ENCODE results near the gene CIROP. TPM values are rescaled to one million over a fixed set of nuclear protein-coding genes. Genes with fewer than 3 reads are reported as not detected.

The CIROP gene
- total RNA-seq, 4 donors from 2014 or later: not detected

DNA sequence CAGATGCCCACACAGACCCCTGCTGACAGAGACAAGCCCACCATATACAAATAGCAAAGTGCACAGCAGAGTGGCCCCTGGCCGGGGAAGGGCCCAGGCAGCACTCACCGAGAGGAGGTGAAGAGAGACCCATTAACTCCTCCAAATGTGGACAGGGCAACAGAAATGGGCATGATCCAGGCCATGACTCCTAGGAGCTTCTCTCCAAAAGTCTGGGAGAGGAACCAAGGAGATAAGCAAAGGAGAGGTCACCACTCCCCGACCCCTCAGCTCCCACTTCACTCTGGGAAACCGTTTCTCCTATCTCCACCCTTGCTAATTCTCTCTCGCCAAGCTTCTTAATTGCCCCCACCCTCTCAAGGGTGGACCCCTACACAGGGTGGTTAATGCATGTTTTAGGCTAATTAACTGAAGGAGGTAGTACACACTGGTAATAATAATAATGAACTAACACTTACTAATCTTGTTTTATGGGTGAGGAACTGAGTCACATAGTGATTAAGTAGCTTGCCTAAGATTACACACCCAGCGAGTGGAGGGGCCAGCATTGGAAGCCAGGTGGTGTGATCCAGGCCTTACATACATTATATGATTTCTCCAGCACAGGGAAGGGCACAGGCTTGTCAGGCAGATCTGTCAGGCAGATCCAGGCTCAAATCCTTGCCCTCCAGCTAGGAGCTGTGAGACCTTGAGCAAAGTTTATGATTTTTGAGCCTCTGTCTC is 33.2 kb upstream of the CIROP start:
- Histone ChIP-seq H3K27me3 (no peaks in the 10 kb centered on the region), H3K27ac (peak overlapping the region; percentile 83), H3K36me3 (peaks cover 26% of the 10 kb centered on the region), H3K4me1 (peaks cover 34% of the 10 kb centered on the region), H3K4me3 (no peak overlapping the region), H3K9me3 (no peaks in the 10 kb centered on the region)
- TF ChIP-seq POLR2AphosphoS5 (IDR thresholded peaks at IDR 0.05) (no peak), EP300 (IDR thresholded peaks at IDR 0.05) (no peak), POLR2A (IDR thresholded peaks at IDR 0.05) (no peak)
- TF ChIP-seq, protein P1, sequence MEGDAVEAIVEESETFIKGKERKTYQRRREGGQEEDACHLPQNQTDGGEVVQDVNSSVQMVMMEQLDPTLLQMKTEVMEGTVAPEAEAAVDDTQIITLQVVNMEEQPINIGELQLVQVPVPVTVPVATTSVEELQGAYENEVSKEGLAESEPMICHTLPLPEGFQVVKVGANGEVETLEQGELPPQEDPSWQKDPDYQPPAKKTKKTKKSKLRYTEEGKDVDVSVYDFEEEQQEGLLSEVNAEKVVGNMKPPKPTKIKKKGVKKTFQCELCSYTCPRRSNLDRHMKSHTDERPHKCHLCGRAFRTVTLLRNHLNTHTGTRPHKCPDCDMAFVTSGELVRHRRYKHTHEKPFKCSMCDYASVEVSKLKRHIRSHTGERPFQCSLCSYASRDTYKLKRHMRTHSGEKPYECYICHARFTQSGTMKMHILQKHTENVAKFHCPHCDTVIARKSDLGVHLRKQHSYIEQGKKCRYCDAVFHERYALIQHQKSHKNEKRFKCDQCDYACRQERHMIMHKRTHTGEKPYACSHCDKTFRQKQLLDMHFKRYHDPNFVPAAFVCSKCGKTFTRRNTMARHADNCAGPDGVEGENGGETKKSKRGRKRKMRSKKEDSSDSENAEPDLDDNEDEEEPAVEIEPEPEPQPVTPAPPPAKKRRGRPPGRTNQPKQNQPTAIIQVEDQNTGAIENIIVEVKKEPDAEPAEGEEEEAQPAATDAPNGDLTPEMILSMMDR (IDR thresholded peaks at IDR 0.05): no peak
- 64% methylated on average over 6 of the region's 6 CpGs for WGBS
- DNase-seq (ENCODE audit: low spot score in 2 of 2): no peak

DNA sequence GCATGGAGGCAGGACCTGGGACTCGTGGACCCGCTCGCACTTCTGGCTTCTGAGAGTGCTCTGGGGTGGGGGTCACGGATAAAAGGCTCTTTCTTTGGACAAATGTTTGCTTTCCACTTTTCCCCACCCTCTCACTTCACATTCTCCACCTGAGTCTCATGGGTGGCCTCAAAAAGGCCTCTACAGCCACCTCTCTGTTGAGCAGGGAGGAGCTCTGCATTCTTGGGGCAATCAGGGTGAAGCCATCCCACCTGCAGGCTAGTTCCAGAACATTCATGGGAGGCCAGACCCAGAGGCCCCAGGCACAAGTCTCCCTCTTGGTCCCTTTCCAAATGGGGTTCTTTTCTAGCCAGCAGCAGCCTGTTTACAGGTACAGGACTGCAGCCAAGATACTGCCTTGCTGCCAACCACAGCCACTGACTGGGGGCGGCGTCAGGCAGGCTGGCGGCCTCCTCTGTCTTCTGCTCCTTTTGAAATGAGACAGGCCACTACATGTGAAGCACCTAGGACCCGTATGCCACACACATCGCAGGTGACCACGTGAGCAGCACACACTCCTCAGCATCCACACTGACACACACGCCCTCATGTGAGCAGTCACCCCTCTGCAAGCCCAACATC is 32.5 kb upstream of the CIROP start:
- peaks cover 26% of the 10 kb centered on the region for H3K36me3 ChIP-seq
- 64% methylated on average over 9 of the region's 11 CpGs for WGBS
- H3K4me3 ChIP-seq: no peak overlapping the region
- no peaks in the 10 kb centered on the region for H3K27me3 ChIP-seq
- TF ChIP-seq EP300 (IDR thresholded peaks at IDR 0.05) (no peak), POLR2A (IDR thresholded peaks at IDR 0.05) (no peak), POLR2AphosphoS5 (IDR thresholded peaks at IDR 0.05) (no peak)
- TF ChIP-seq, protein P1 (IDR thresholded peaks at IDR 0.05): no peak
- H3K9me3 ChIP-seq: no peaks in the 10 kb centered on the region
- H3K27ac ChIP-seq: peak overlapping the region; percentile 83
- H3K4me1 ChIP-seq: peaks cover 27% of the 10 kb centered on the region
- no peak for DNase-seq (ENCODE audit: low spot score in 2 of 2)

DNA sequence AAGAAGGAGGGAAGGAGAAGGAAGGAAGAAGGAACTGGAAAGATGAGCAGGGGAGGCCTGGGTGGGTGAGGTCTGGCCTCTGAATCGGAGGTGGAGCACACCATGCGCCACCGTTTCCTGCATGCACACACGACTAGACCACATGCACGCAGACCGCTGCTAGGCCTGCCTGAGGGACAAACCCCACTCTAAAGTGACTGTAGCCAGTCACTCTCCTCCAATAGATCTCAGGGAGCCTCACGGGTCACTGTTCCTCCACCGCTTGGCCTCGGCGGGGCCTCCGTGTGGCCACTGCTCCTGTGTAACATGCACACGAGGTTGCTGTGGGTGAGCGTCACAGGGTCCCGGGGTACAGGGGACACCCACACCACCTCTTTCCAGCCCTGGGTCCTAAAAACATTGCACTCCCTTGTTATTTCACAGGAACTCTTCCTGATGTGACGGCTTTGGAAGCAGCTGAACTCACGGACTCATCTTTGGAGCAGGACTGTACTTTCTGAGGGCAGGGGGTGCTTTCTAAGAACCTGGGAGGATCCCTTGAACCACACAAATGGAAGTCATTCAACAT is 31.9 kb upstream of the CIROP start:
- peaks cover 26% of the 10 kb centered on the region for H3K36me3 ChIP-seq
- H3K27ac ChIP-seq: no peak overlapping the region
- 91% methylated on average over 13 of the region's 16 CpGs for WGBS

DNA sequence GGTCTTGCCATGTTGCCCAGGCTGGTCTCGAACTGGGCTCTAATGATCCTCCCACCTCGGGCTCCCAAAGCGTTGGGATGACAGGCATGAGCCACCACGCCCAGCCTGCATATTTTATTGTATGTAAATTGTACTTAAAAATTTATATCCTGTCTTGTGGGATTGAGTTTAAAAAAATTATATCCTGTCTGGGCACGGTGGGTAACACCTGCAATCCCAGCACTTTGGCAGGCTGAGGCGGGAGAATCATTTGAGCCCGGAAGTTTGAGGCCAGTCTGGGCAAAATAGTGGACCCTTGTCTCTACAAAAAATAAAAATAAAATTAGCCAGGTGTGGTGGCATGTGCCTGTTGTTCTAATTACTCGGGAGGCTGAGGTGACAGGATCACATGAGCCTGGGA is 28.2 kb upstream of the CIROP start:
- 65% methylated on average over 8 of the region's 8 CpGs for WGBS
- Histone ChIP-seq H3K4me1 (peaks cover 30% of the 10 kb centered on the region), H3K27me3 (no peaks in the 10 kb centered on the region), H3K9me3 (no peaks in the 10 kb centered on the region), H3K4me3 (no peak overlapping the region), H3K27ac (no peak overlapping the region), H3K36me3 (peaks cover 28% of the 10 kb centered on the region)
- no peak for TF ChIP-seq POLR2AphosphoS5 (IDR thresholded peaks at IDR 0.05)
- no peak for TF ChIP-seq POLR2A (IDR thresholded peaks at IDR 0.05)
- TF ChIP-seq, protein P1 (IDR thresholded peaks at IDR 0.05): no peak
- no peak for DNase-seq (ENCODE audit: low spot score in 2 of 2)

More for the DNA sequence above, 31.9 kb upstream of the CIROP start:
- Histone ChIP-seq H3K4me1 (peaks cover 20% of the 10 kb centered on the region), H3K9me3 (no peaks in the 10 kb centered on the region), H3K4me3 (no peak overlapping the region), H3K27me3 (no peaks in the 10 kb centered on the region)
- DNase-seq (ENCODE audit: low spot score in 2 of 2): no peak
- TF ChIP-seq, protein P1 (IDR thresholded peaks at IDR 0.05): no peak
- TF ChIP-seq POLR2AphosphoS5 (IDR thresholded peaks at IDR 0.05) (no peak), POLR2A (IDR thresholded peaks at IDR 0.05) (no peak), EP300 (IDR thresholded peaks at IDR 0.05) (no peak)

DNA sequence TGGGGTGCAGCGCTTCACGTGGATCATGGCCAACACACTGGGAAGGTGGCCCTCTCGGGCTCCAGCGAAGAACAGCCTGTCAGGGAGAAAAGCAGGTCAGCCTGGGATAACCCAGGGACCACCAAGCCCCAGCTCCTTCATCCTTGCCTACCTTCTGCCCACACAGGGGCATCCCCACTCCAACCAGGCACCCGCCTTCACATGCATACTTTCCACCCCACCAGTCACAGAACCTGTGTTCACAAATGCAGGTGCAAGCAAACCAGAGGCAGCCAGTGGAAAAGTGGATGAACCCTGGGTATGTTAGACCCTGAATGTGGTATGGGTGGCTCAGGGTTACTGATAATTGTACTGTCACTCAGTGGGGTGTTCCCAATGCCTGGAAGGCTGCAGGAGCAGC is 26.7 kb upstream of the CIROP start:
- WGBS: 94% methylated on average over 5 of the region's 5 CpGs
- DNase-seq (ENCODE audit: low spot score in 2 of 2): no peak
- no peaks in the 10 kb centered on the region for H3K9me3 ChIP-seq
- H3K4me1 ChIP-seq: peaks cover 21% of the 10 kb centered on the region
- no peaks in the 10 kb centered on the region for H3K27me3 ChIP-seq
- H3K36me3 ChIP-seq: peaks cover 34% of the 10 kb centered on the region
- H3K27ac ChIP-seq: no peak overlapping the region
- TF ChIP-seq POLR2A (IDR thresholded peaks at IDR 0.05): no peak
- TF ChIP-seq, protein P1 (IDR thresholded peaks at IDR 0.05): no peak
- TF ChIP-seq POLR2AphosphoS5 (IDR thresholded peaks at IDR 0.05): no peak
- no peak for TF ChIP-seq EP300 (IDR thresholded peaks at IDR 0.05)
- no peak overlapping the region for H3K4me3 ChIP-seq

All from suprapubic skin (tissue), 4 donors.